Stomach (tissue), 4 donors: ENCODE results near the gene PTPRE.

Source experiments
- EP300 ChIP-seq: sonication (generic); formaldehyde crosslinking; IDR thresholded peaks from one replicate; pipeline ENCODE4 v1.6.1; 2017; ENCODE audit warnings: antibody characterized with exemption
- POLR2A ChIP-seq, 4 donors: fragments of 450-650 bp; IDR thresholded peaks; one replicate each; pipeline ENCODE4 v1.6.1; 2016; ENCODE audit warnings: antibody characterized with exemption in 4 of 4, control low read depth in 2 of 4, mild to moderate bottlenecking in 1 of 4, moderate library complexity in 1 of 4
- POLR2AphosphoS5 ChIP-seq, 3 donors: sonication (generic); formaldehyde crosslinking; IDR thresholded peaks; one replicate each; pipeline ENCODE4 v1.6.1; 2016; ENCODE audit warnings: antibody characterized with exemption in 3 of 3
- TF ChIP-seq, protein P1 (sequence below), 7 experiments: fragments of 450-650 bp in 4 of 7; fragments of 200-600 bp in 3 of 7; sonication (generic) in 3 of 7; IDR thresholded peaks; one replicate each; pipeline ENCODE4 v1.5.1; 2016 to 2019; ENCODE audit warnings: antibody characterized with exemption in 7 of 7, control low read depth in 2 of 7, mild to moderate bottlenecking in 1 of 7

DNA sequence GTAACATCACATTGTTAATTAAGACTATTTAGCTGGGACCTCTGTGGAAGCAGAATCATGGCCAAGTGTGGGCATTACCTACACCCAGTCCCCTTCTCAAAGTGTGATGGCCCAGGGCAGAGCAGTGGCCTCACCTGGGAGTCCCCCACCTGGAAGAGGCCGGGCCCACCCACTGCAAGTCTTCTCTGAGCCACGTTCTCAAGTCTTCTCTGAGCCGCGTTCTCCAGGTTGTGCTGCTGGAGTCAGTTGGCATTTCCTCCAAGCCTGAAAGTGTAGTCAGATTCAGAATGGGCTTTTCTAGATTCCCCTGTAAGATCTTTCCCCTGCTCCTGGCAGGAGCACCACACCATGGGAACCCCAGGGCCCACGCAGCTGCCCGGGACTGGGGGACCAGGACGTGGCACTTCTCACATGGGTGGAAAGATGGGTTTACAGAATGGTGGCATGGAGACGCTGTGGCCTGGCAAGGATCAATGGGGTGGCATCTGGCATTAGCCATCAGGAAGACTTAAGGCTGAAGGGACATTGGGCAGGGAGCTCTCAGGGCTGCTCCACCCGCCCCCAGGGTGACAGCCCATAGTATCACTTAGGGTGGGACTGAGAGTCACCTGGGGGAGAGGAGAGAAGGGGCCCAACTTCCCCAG lies 151.3 kb downstream of the PTPRE start:
- TF ChIP-seq POLR2A (IDR thresholded peaks at IDR 0.05): no peak
- TF ChIP-seq, protein P1, sequence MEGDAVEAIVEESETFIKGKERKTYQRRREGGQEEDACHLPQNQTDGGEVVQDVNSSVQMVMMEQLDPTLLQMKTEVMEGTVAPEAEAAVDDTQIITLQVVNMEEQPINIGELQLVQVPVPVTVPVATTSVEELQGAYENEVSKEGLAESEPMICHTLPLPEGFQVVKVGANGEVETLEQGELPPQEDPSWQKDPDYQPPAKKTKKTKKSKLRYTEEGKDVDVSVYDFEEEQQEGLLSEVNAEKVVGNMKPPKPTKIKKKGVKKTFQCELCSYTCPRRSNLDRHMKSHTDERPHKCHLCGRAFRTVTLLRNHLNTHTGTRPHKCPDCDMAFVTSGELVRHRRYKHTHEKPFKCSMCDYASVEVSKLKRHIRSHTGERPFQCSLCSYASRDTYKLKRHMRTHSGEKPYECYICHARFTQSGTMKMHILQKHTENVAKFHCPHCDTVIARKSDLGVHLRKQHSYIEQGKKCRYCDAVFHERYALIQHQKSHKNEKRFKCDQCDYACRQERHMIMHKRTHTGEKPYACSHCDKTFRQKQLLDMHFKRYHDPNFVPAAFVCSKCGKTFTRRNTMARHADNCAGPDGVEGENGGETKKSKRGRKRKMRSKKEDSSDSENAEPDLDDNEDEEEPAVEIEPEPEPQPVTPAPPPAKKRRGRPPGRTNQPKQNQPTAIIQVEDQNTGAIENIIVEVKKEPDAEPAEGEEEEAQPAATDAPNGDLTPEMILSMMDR (IDR thresholded peaks at IDR 0.05): no peak
- no peak for TF ChIP-seq POLR2AphosphoS5 (IDR thresholded peaks at IDR 0.05)
- no peak for TF ChIP-seq EP300
